ENCODE results near the gene SNW1.

GRCh38 chr14:77752266-77752665 is 8.7 kb downstream of the SNW1 start:
- TF ChIP-seq CTCF (conservative IDR thresholded peaks at IDR 0.05) (no peak), EZH2 (IDR thresholded peaks at IDR 0.05; ENCODE audit: low read depth) (no peak)

Measured in PC-9 (cell line).